ENCODE data around the gene CYB561A3. TPM values are rescaled to one million over a fixed set of nuclear protein-coding genes. Genes with fewer than 3 reads are reported as not detected.

CYB561A3 gene
- total and polyA plus RNA-seq, 2 experiments from 2014 or later: 31.5 to 37.2 TPM

GRCh38 chr11:61361237-61361740 is 393 bp downstream of the CYB561A3 start:
- TF ChIP-seq EZH2phosphoT487 (IDR thresholded peaks at IDR 0.05; ENCODE audit: low read depth, severe bottlenecking, unreplicated experiment) (no peak), CTCF (IDR thresholded peaks at IDR 0.05; ENCODE audit: poor library complexity) (no peak), EZH2 (IDR thresholded peaks at IDR 0.05; ENCODE audit: borderline replicate concordance) (no peak)
- H3K4me3 ChIP-seq: peak overlapping the region; percentile 71
- no peaks in the 10 kb centered on the region for H3K9me2 ChIP-seq (replicated peaks; ENCODE audit: insufficient read depth)
- no peaks in the 10 kb centered on the region for H4K20me1 ChIP-seq (ENCODE audit: insufficient read depth, poor library complexity, severe bottlenecking)
- WGBS (ENCODE audit: low lambda C conversion rate, missing lambda C conversion rate): 5% methylated on average over 22 of the region's 22 CpGs
- no peak for DNase-seq (ENCODE audit: low spot score)
- no peaks in the 10 kb centered on the region for H3K9me3 ChIP-seq (ENCODE audit: low read depth)
- H3K36me3 ChIP-seq (replicated peaks; ENCODE audit: insufficient read depth, low read depth): no peaks in the 10 kb centered on the region
- peaks cover 37% of the 10 kb centered on the region for H3K79me2 ChIP-seq
- H3K27ac ChIP-seq: peak overlapping the region; percentile 99
- H2AFZ ChIP-seq: peak overlapping the region; percentile 91
- peaks cover 9% of the 10 kb centered on the region for H3K4me1 ChIP-seq (ENCODE audit: insufficient read depth)
- no peaks in the 10 kb centered on the region for H3K27me3 ChIP-seq
- H3K4me2 ChIP-seq: peak overlapping the region; percentile 90

- H3K4me2 ChIP-seq: no peak overlapping the region
- H3K9me2 ChIP-seq (replicated peaks; ENCODE audit: insufficient read depth): no peaks in the 10 kb centered on the region
- WGBS (ENCODE audit: low lambda C conversion rate, missing lambda C conversion rate): 83% methylated on average over 6 of the region's 6 CpGs
- no peaks in the 10 kb centered on the region for H3K9me3 ChIP-seq (ENCODE audit: low read depth)
- no peak overlapping the region for H2AFZ ChIP-seq
- peaks cover 37% of the 10 kb centered on the region for H3K79me2 ChIP-seq
- TF ChIP-seq CTCF (IDR thresholded peaks at IDR 0.05; ENCODE audit: poor library complexity) (no peak), EZH2phosphoT487 (IDR thresholded peaks at IDR 0.05; ENCODE audit: low read depth, severe bottlenecking, unreplicated experiment) (no peak), EZH2 (IDR thresholded peaks at IDR 0.05; ENCODE audit: borderline replicate concordance) (no peak)
- peaks cover 9% of the 10 kb centered on the region for H3K4me1 ChIP-seq (ENCODE audit: insufficient read depth)
- H3K4me3 ChIP-seq: no peak overlapping the region
- H3K36me3 ChIP-seq (replicated peaks; ENCODE audit: insufficient read depth, low read depth): no peaks in the 10 kb centered on the region
- H4K20me1 ChIP-seq (ENCODE audit: insufficient read depth, poor library complexity, severe bottlenecking): no peaks in the 10 kb centered on the region
- no peaks in the 10 kb centered on the region for H3K27me3 ChIP-seq
- H3K27ac ChIP-seq: peak overlapping the region; percentile 43
- peak; percentile 65 for DNase-seq (ENCODE audit: low spot score)
Observed at GRCh38 chr11:61359516-61359915, 2.2 kb downstream of the CYB561A3 start.

- no peak overlapping the region for H3K4me3 ChIP-seq
- no peaks in the 10 kb centered on the region for H3K36me3 ChIP-seq (replicated peaks; ENCODE audit: insufficient read depth, low read depth)
- WGBS (ENCODE audit: low lambda C conversion rate, missing lambda C conversion rate): 98% methylated on average over 11 of the region's 11 CpGs
- no peak for DNase-seq (ENCODE audit: low spot score)
- no peak overlapping the region for H3K27ac ChIP-seq
- H3K9me3 ChIP-seq (ENCODE audit: low read depth): no peaks in the 10 kb centered on the region
- no peak overlapping the region for H2AFZ ChIP-seq
- peaks cover 9% of the 10 kb centered on the region for H3K4me1 ChIP-seq (ENCODE audit: insufficient read depth)
- TF ChIP-seq CTCF (IDR thresholded peaks at IDR 0.05; ENCODE audit: poor library complexity) (no peak), EZH2 (IDR thresholded peaks at IDR 0.05; ENCODE audit: borderline replicate concordance) (no peak), EZH2phosphoT487 (IDR thresholded peaks at IDR 0.05; ENCODE audit: low read depth, severe bottlenecking, unreplicated experiment) (no peak)
- H3K9me2 ChIP-seq (replicated peaks; ENCODE audit: insufficient read depth): no peaks in the 10 kb centered on the region
- H3K4me2 ChIP-seq: no peak overlapping the region
- no peaks in the 10 kb centered on the region for H4K20me1 ChIP-seq (ENCODE audit: insufficient read depth, poor library complexity, severe bottlenecking)
- peaks cover 30% of the 10 kb centered on the region for H3K79me2 ChIP-seq
- H3K27me3 ChIP-seq: no peaks in the 10 kb centered on the region
Observed at GRCh38 chr11:61358566-61358965, 3.1 kb downstream of the CYB561A3 start.

- H3K36me3 ChIP-seq (replicated peaks; ENCODE audit: insufficient read depth, low read depth): no peaks in the 10 kb centered on the region
- no peaks in the 10 kb centered on the region for H3K9me3 ChIP-seq (ENCODE audit: low read depth)
- H3K79me2 ChIP-seq: peaks cover 23% of the 10 kb centered on the region
- TF ChIP-seq EZH2 (IDR thresholded peaks at IDR 0.05; ENCODE audit: borderline replicate concordance): no peak
- no peak for TF ChIP-seq EZH2phosphoT487 (IDR thresholded peaks at IDR 0.05; ENCODE audit: low read depth, severe bottlenecking, unreplicated experiment)
- no peak for TF ChIP-seq CTCF (IDR thresholded peaks at IDR 0.05; ENCODE audit: poor library complexity)
- no peak overlapping the region for H3K4me2 ChIP-seq
- no peak for DNase-seq (ENCODE audit: low spot score)
- H4K20me1 ChIP-seq (ENCODE audit: insufficient read depth, poor library complexity, severe bottlenecking): no peaks in the 10 kb centered on the region
- H2AFZ ChIP-seq: no peak overlapping the region
- no peaks in the 10 kb centered on the region for H3K9me2 ChIP-seq (replicated peaks; ENCODE audit: insufficient read depth)
- no peak overlapping the region for H3K4me3 ChIP-seq
- no peak overlapping the region for H3K27ac ChIP-seq
- H3K27me3 ChIP-seq: no peaks in the 10 kb centered on the region
- H3K4me1 ChIP-seq (ENCODE audit: insufficient read depth): peaks cover 2% of the 10 kb centered on the region
- 88% methylated on average over 6 of the region's 6 CpGs for WGBS (ENCODE audit: low lambda C conversion rate, missing lambda C conversion rate)
Observed at GRCh38 chr11:61357894-61358239, 3.8 kb downstream of the CYB561A3 start.
